HepG2 (cell line): ENCODE measurements around the gene FAM162A.

Source experiments
- HHEX ChIP-seq: IDR thresholded peaks from 2 replicates; pipeline ENCODE4 v1.6.1; 2016; ENCODE audit warnings: control low read depth
- TRIM24 ChIP-seq: sonication (generic); formaldehyde crosslinking; IDR thresholded peaks from 2 replicates; pipeline ENCODE4 v1.8.0; 2022; ENCODE audit warnings: mild to moderate bottlenecking, missing genetic modification reagents
- ZFP37 ChIP-seq: sonication (generic); formaldehyde crosslinking; IDR thresholded peaks from 2 replicates; pipeline ENCODE4 v1.4.0; 2020; ENCODE audit warnings: missing genetic modification reagents, borderline replicate concordance
- ZNF160 ChIP-seq: sonication (generic); formaldehyde crosslinking; IDR thresholded peaks from 2 replicates; pipeline ENCODE4 v1.8.0; 2022; ENCODE audit warnings: mild to moderate bottlenecking, inconsistent platforms, missing genetic modification reagents
- ZNF629 ChIP-seq: sonication (generic); formaldehyde crosslinking; conservative IDR thresholded peaks from 2 replicates; pipeline ENCODE4 v1.5.0; 2020; ENCODE audit warnings: missing genetic modification reagents
- ZNF709 ChIP-seq: sonication (generic); formaldehyde crosslinking; IDR thresholded peaks from 2 replicates; pipeline ENCODE4 v1.5.0; 2020; ENCODE audit warnings: mild to moderate bottlenecking, missing genetic modification reagents
- TF ChIP-seq, protein P1 (sequence below): sonication (generic); formaldehyde crosslinking; conservative IDR thresholded peaks from 2 replicates; pipeline ENCODE4 v1.5.0; 2020; ENCODE audit warnings: missing genetic modification reagents
- TF ChIP-seq, protein P2 (sequence below): IDR thresholded peaks from 2 replicates; pipeline ENCODE4 v1.6.1; 2016
- TF ChIP-seq, protein P3 (sequence below): sonication (generic); formaldehyde crosslinking; IDR thresholded peaks from 2 replicates; pipeline ENCODE4 v1.5.0; 2020; ENCODE audit warnings: mild to moderate bottlenecking, missing genetic modification reagents

DNA sequence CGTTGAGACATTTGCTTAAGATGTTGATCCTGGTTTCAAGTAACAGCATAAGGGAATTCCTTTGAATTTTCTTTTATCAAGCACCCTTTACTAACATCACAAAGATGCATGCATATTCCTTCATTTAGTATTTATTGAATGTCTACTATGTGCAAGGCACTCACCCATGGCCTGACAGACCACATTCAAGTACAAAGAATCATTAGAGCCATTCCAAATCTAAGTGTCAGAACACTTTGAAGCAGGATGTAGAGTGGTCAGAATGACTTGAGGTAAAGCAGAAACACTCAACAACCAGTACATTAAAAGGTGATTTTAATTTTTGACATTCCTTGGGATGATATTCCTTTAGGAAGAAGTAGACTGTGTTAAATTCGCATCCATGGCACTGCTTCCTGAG lies 37.9 kb downstream of the FAM162A start:
- TF ChIP-seq, protein P1, sequence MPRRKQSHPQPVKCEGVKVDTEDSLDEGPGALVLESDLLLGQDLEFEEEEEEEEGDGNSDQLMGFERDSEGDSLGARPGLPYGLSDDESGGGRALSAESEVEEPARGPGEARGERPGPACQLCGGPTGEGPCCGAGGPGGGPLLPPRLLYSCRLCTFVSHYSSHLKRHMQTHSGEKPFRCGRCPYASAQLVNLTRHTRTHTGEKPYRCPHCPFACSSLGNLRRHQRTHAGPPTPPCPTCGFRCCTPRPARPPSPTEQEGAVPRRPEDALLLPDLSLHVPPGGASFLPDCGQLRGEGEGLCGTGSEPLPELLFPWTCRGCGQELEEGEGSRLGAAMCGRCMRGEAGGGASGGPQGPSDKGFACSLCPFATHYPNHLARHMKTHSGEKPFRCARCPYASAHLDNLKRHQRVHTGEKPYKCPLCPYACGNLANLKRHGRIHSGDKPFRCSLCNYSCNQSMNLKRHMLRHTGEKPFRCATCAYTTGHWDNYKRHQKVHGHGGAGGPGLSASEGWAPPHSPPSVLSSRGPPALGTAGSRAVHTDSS (CRISPR knock-in tag), result no peak
- TF ChIP-seq HHEX (no peak), ZNF629 (CRISPR knock-in tag) (no peak), ZNF160 (CRISPR knock-in tag) (no peak), ZFP37 (CRISPR knock-in tag) (no peak), ZNF709 (CRISPR knock-in tag) (no peak), TRIM24 (CRISPR knock-in tag) (no peak)
- TF ChIP-seq, protein P2, sequence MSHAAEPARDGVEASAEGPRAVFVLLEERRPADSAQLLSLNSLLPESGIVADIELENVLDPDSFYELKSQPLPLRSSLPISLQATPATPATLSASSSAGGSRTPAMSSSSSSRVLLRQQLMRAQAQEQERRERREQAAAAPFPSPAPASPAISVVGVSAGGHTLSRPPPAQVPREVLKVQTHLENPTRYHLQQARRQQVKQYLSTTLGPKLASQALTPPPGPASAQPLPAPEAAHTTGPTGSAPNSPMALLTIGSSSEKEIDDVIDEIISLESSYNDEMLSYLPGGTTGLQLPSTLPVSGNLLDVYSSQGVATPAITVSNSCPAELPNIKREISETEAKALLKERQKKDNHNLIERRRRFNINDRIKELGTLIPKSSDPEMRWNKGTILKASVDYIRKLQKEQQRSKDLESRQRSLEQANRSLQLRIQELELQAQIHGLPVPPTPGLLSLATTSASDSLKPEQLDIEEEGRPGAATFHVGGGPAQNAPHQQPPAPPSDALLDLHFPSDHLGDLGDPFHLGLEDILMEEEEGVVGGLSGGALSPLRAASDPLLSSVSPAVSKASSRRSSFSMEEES, result no peak
- TF ChIP-seq, protein P3, sequence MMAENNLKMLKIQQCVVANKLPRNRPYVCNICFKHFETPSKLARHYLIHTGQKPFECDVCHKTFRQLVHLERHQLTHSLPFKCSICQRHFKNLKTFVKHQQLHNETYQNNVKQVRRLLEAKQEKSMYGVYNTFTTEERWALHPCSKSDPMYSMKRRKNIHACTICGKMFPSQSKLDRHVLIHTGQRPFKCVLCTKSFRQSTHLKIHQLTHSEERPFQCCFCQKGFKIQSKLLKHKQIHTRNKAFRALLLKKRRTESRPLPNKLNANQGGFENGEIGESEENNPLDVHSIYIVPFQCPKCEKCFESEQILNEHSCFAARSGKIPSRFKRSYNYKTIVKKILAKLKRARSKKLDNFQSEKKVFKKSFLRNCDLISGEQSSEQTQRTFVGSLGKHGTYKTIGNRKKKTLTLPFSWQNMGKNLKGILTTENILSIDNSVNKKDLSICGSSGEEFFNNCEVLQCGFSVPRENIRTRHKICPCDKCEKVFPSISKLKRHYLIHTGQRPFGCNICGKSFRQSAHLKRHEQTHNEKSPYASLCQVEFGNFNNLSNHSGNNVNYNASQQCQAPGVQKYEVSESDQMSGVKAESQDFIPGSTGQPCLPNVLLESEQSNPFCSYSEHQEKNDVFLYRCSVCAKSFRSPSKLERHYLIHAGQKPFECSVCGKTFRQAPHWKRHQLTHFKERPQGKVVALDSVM (CRISPR knock-in tag), result no peak
